ACHN (cell line): ENCODE results near the gene ARL15.

ENCODE experiments used
- DNase-seq: peaks from one replicate; pipeline ENCODE4 v3.0.0-alpha.2; 2015
- in situ Hi-C: cut with HindIII; loops from 2 replicates; pipeline ENCODE4 v1.10.0; 2017; ENCODE audit warnings: low sequenced_read_pairs, low pct_ligation_motif_present, low pct_unique_long_range_greater_than_20kb

The ARL15 gene

GRCh38 chr5:54263447-54263846 is 46.9 kb downstream of the ARL15 start:
- no peak for DNase-seq
- in situ Hi-C loops, result no loop called here

GRCh38 chr5:54261596-54261995 is 48.8 kb downstream of the ARL15 start:
- in situ Hi-C loops, result no loop called here

DNA sequence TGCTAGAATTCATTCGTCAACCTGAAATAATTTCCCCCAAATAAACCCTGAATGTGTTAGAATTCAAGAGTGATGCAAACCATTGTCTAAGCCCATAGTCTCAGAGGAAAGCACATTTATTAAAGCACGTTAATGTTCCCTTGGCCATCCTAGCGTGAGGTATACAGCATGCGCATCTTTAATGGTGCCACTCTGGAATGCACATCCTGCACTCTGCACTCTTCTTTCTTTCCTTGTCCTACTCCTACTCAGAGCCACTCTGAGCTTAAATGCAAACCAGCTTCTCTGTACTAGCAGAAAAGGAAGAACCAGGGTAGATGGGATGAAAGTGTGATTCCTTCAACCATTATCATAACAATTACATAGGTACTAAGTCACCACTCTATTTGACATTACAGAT is 50.4 kb downstream of the ARL15 start:
- in situ Hi-C loops, result no loop called here
- DNase-seq, result no peak

More at GRCh38 chr5:54261596-54261995, 48.8 kb downstream of the ARL15 start:
- no peak for DNase-seq

DNA sequence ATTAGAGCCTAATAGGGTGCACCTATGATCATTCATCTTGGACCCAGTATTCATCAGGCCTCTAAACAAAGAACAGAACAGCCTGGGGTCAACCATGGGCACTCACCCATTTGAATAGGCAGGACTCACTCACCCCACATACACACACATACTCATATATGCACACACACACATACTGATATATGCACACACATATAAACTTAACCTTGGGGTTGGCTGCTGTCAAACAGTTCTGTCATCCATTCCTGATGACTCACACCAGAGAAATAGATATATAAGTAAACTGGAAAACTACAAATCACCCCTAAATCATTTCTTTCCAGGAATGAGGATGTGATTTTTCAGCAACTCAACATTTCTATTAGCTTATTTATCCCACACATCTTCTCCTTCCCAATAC is 51.3 kb downstream of the ARL15 start:
- in situ Hi-C loops, result no loop called here
- no peak for DNase-seq

GRCh38 chr5:54257366-54258118 is 52.8 kb downstream of the ARL15 start:
- DNase-seq, result no peak
- in situ Hi-C loops, result no loop called here

DNA sequence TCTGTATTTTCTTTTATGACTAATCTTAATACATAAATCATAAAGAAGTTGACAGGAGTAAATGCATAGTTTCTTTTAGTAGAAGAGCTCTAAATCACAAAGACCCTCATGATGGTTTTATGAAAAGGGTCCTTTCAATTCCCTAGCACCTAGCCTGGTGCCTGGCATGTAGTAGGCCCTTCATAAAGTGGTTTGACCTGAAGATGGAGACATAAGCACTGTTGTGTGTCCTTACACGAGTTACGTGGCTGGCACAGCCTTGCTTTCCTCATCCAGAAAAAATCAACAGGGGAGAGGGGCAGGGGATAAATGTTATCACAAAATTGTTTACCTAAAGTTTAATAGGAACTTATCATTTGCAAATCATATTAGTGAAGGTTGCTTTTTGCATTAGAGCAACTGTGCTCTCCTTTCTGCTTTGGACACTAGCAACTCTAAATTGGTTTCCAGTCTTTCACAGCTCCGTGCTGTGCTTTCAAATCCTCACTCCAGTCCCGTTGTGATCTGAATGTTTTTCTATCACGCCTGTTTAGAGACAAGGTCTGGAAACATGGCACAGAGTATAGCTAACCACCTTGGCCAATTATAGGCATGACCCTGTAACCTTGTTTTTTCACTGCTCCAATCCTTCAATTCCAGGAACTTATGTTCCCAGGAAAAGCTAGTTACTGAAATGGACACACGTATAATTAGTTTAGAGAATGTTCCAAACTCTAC is 55.7 kb downstream of the ARL15 start:
- peak; percentile 13 for DNase-seq
- in situ Hi-C loops, result no loop called here

DNA sequence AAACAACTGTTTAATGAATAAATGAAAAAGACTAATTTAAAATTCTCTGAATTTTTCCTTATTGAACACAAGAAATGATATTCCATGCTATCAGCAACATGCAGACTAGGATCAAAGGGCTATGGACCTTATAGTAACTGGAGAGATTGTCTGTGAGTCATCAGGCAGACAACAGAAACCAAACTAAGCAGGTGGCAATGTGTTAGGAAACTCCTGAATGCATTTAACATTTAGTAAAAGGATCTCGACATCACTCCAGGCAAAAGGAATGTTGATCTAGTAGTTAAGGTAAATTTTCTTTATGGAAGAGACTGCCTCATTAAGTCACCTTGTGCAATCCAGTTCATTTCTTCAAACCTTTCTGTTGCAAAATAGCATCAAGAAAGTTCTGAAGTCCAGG is 58.4 kb downstream of the ARL15 start:
- in situ Hi-C loops, result no loop called here
- no peak for DNase-seq

GRCh38 chr5:54249210-54250028 is 61.0 kb downstream of the ARL15 start:
- in situ Hi-C loops, result no loop called here
- peak; percentile 40 for DNase-seq

- no peak for DNase-seq
- in situ Hi-C loops, result no loop called here
These were observed 63.1 kb downstream of the ARL15 start for GRCh38 chr5:54247226-54247625.

- DNase-seq, result peak; percentile 30
- in situ Hi-C loops, result no loop called here
These were observed 66.8 kb downstream of the ARL15 start for GRCh38 chr5:54243483-54244080.

- DNase-seq, result no peak
- in situ Hi-C loops, result no loop called here
These were observed 68.1 kb downstream of the ARL15 start for GRCh38 chr5:54242297-54242696.

DNA sequence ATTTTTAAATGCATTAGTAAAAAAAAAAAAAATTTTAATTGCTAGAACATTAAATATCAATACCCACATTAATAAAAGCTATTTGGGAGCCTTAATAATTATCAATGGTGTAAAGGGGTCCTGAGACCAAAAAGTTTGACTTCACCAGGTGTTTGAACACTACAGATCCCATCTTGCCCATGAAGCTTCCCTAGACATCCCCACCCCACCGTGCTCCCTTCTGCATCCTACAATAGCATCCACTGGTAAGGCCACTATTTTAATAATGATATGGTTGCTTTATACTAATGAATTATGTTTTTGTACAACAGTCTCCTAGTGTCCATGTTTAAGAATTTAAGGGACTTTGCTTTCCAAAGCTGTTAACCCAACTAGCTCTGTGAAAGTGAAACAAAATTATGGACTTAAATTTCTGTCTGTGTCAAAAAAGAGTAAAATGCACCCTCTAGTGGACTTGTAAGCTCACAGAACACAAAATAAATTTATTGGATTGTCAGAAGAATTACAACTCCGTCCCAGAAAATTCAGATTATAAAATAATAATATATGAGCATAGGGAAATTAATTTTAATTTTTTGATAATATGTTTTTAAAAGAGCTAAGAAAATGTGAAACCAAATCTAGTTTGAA is 76.0 kb downstream of the ARL15 start:
- DNase-seq, result peak; percentile 48
- in situ Hi-C loops, result no loop called here

- DNase-seq, result no peak
- in situ Hi-C loops, result no loop called here
These were observed 79.3 kb downstream of the ARL15 start for GRCh38 chr5:54230936-54231685.

GRCh38 chr5:54229041-54229780 is 81.2 kb downstream of the ARL15 start:
- in situ Hi-C loops, result no loop called here
- peak; percentile 47 for DNase-seq

- in situ Hi-C loops, result no loop called here
These were observed 82.6 kb downstream of the ARL15 start for GRCh38 chr5:54227759-54228158.

GRCh38 chr5:54227109-54227508 is 83.3 kb downstream of the ARL15 start:
- in situ Hi-C loops, result no loop called here
- no peak for DNase-seq

More at GRCh38 chr5:54227759-54228158, 82.6 kb downstream of the ARL15 start:
- no peak for DNase-seq

DNA sequence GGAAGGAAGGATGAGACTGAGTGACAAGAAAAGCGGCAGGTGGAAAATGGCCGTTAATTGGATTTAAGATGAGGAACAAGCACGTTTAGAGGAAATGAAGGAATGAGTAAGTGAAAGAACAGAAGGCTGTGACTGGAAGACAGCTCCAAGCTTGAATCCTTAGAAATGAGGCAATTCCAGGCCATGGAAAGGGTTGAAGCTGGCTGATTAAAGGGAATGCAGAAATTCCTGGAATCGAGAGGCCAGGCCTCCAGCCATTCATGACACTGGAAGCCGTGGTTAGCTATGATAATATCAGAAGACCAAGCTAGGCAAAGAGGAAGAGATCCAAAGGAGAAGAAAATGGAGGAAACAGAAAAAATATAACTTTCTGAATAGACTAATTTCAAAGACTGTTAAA is 84.2 kb downstream of the ARL15 start:
- in situ Hi-C loops, result no loop called here
- DNase-seq, result no peak
